A549 (cell line): Measurements from ENCODE around the gene NHLH1.

Source experiments
- CHD2 ChIP-seq: fragments of 150-350 bp; IDR thresholded peaks from 2 replicates; pipeline ENCODE4 v1.6.1; 2014; ENCODE audit warnings: low read length; ENCODE audit not compliant: partially characterized antibody
- CHD4 ChIP-seq: fragments of 200-600 bp; sonication (generic); IDR thresholded peaks from 2 replicates; pipeline ENCODE4 v1.6.1; 2016; ENCODE audit warnings: antibody characterized with exemption, mild to moderate bottlenecking, borderline replicate concordance
- CTCF ChIP-seq: fragments of >200 bp; sonication (Bioruptor Twin); formaldehyde crosslinking; IDR thresholded peaks from 3 replicates; pipeline ENCODE4 v1.5.1; 2016
- EP300 ChIP-seq, 2 experiments: fragments of >200 bp; sonication (Bioruptor Twin); formaldehyde crosslinking; IDR thresholded peaks; 2 replicates in 1 of 2; 3 replicates in 1 of 2; pipeline ENCODE4 v1.6.1; 2016 to 2017
- FOSL2 ChIP-seq, 2 experiments: fragments of 450-650 bp in 1 of 2; fragments of >200 bp in 1 of 2; sonication (Bioruptor Twin) in 1 of 2; formaldehyde crosslinking; IDR thresholded peaks; 2 replicates each; pipeline versions ENCODE4 v1.5.0 to v1.6.1; 2016 to 2020; ENCODE audit warnings: mild to moderate bottlenecking in 1 of 2, moderate library complexity in 1 of 2
- HEYL ChIP-seq: fragments of 250-450 bp; sonication (Bioruptor Pico); IDR thresholded peaks from 2 replicates; pipeline ENCODE4 v1.8.0; 2021; ENCODE audit warnings: mild to moderate bottlenecking, moderate library complexity
- MAZ ChIP-seq: fragments of 150-350 bp; IDR thresholded peaks from 2 replicates; pipeline ENCODE4 v1.6.1; 2014; ENCODE audit warnings: antibody characterized with exemption, low read depth, low read length, borderline replicate concordance
- NFE2L2 ChIP-seq: fragments of 150-350 bp; conservative IDR thresholded peaks from 2 replicates; pipeline ENCODE4 v1.6.1; 2014; ENCODE audit warnings: low read length
- POLR2A ChIP-seq: IDR thresholded peaks from 2 replicates; pipeline ENCODE4 v1.6.1; 2012; ENCODE audit warnings: mild to moderate bottlenecking, low read length
- RAD21 ChIP-seq, 2 experiments: fragments of >200 bp in 1 of 2; sonication (Bioruptor Twin) in 1 of 2; formaldehyde crosslinking in 1 of 2; IDR thresholded peaks in 1 of 2; conservative IDR thresholded peaks in 1 of 2; 2 replicates in 1 of 2; 3 replicates in 1 of 2; pipeline ENCODE4 v1.6.1; 2012 to 2018; ENCODE audit warnings: inconsistent platforms in 1 of 2
- REST ChIP-seq: fragments of 200-600 bp; sonication (generic); IDR thresholded peaks from 2 replicates; pipeline ENCODE4 v1.6.1; 2016; ENCODE audit warnings: antibody characterized with exemption, mild to moderate bottlenecking, moderate library complexity
- RFX5 ChIP-seq: fragments of 450-650 bp; IDR thresholded peaks from 2 replicates; pipeline ENCODE4 v1.7.1; 2014; ENCODE audit warnings: antibody characterized with exemption, mild to moderate bottlenecking, moderate library complexity

- no peak for TF ChIP-seq RAD21 (conservative IDR thresholded peaks at IDR 0.05 in 1 of 2, IDR thresholded peaks at IDR 0.05 in 1 of 2)
- TF ChIP-seq CHD2 = no peak
- no peak for TF ChIP-seq NFE2L2
- no peak for TF ChIP-seq MAZ
- no peak for TF ChIP-seq FOSL2 (IDR thresholded peaks at IDR 0.05)
- no peak for TF ChIP-seq FOSL2 (CRISPR knock-in tag; IDR thresholded peaks at IDR 0.05)
- no peak for TF ChIP-seq REST
- no peak for TF ChIP-seq EP300 (IDR thresholded peaks at IDR 0.05)
- no peak for TF ChIP-seq CTCF
- TF ChIP-seq HEYL (CRISPR knock-in tag) = no peak
- TF ChIP-seq POLR2A = no peak
- TF ChIP-seq CHD4 = no peak
- TF ChIP-seq RFX5 = no peak
Observed at GRCh38 chr1:160358073-160358472, 8.8 kb upstream of the NHLH1 start.
